ENCODE data around the gene SLC25A34. TPM values are rescaled to one million over a fixed set of nuclear protein-coding genes. Genes with fewer than 3 reads are reported as not detected.

The SLC25A34 gene
- 1 to 10 TPM in 3 of 4 donors, under 1 TPM in 1; 0.98 to 2.6 (median 2.0) TPM for total RNA-seq

DNA sequence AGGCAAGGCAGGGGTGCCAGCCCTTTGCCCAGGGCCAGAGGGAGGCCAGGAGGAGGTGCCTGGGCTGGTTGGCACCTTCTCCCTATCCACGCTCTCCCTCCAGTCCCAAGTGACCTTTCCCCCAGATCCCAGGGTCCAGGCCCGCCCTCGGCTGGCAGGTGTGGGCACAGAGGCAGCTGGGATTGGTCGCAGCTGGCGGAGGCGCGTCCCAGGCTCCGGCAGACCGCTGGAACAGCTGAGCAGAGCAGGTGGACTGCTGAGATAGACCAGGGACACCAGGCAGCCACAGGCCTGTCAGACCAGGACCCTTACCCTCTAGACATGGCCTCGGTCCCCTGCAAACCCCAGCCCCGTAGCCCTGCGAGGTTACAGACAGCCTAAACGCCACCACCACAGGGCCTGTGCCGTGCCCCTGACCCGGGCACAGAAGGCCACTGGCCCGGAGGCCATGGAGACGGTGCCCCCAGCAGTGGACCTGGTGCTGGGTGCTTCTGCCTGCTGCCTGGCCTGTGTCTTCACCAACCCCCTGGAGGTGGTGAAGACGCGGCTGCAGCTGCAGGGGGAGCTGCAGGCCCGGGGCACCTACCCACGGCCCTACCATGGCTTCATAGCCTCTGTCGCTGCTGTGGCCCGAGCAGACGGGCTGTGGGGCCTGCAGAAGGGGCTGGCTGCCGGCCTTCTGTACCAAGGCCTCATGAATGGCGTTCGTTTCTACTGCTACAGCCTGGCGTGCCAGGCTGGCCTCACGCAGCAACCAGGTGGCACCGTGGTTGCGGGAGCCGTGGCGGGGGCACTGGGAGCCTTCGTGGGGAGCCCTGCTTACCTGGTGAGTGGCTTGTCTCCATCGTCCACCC lies at the start of gene SLC25A34:
SLC25A34 (plus strand) TSS at position 221 of the 854 bp plus-strand sequence; CDS start at position 449, 228 bp downstream.
- Histone ChIP-seq H3K36me3 (peaks cover 14 to 21% of the 10 kb centered on the region in 2 donors), H3K4me3 (replicated peaks in 1 of 3) (no peak within 1 kb of the TSS), H3K27ac (peak within 1 kb of the TSS in 2 of 3 donors; percentile 52 to 87), H3K27me3 (no peaks in the 10 kb centered on the region), H3K9me3 (no peaks in the 10 kb centered on the region), H3K4me1 (peaks cover 28 to 64% of the 10 kb centered on the region in 2 donors)
- no peak for TF ChIP-seq CTCF (IDR thresholded peaks at IDR 0.05)
- peak in 1 of 2 donors; percentile 54 for TF ChIP-seq POLR2A (IDR thresholded peaks at IDR 0.05)
- 48 to 64% methylated on average over 4 to 19 of the region's 35 CpGs for WGBS, 2 donors
- intact Hi-C loops (cut with DNase I), result no loop called here
- DNase-seq, result peak; percentile 90 to 91

- no peaks in the 10 kb centered on the region for H3K9me3 ChIP-seq
- H3K4me1 ChIP-seq, result peaks cover 5 to 25% of the 10 kb centered on the region in 2 donors
- no peak for TF ChIP-seq POLR2A (IDR thresholded peaks at IDR 0.05)
- no peak for TF ChIP-seq CTCF (IDR thresholded peaks at IDR 0.05)
- H3K27me3 ChIP-seq, result no peaks in the 10 kb centered on the region
- no peak for DNase-seq
- no peak overlapping the region for H3K4me3 ChIP-seq (replicated peaks in 1 of 3)
- no peak overlapping the region for H3K27ac ChIP-seq
- intact Hi-C loops (cut with DNase I), result no loop called here
- 80 to 83% methylated on average over 2 of the region's 2 CpGs for WGBS, 2 donors
- H3K36me3 ChIP-seq, result no peaks in the 10 kb centered on the region
Observed at GRCh38 chr1:15687446-15687845, 48.6 kb upstream of the SLC25A34 start.

DNA sequence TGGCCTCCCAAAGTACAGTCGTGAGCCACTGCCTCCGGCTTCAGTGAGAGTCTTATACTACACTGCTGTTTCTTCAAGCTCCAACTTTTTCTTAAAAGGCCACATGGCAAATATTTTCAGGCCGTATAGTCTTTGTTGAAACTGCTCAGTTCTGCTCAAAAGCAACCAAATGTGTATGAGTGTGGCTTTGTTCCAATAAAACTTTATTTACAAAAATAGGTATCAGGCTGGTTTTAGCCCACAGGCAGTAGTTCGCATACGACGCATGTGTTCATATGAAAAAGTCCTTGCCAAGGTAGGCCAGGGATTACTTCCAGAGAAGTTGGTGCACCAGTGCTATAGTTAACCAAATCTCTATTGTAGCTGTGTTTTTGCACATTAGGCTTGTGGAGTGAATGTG lies 45.7 kb upstream of the SLC25A34 start:
- H3K27me3 ChIP-seq, result no peaks in the 10 kb centered on the region
- no peak overlapping the region for H3K27ac ChIP-seq
- no peak for DNase-seq
- WGBS, 2 donors, result 94 to 96% methylated on average over 6 of the region's 6 CpGs
- H3K9me3 ChIP-seq, result no peaks in the 10 kb centered on the region
- peaks cover 0 to 18% of the 10 kb centered on the region in 2 donors for H3K4me1 ChIP-seq
- no peaks in the 10 kb centered on the region for H3K36me3 ChIP-seq
- intact Hi-C loops (cut with DNase I), result no loop called here
- no peak for TF ChIP-seq POLR2A (IDR thresholded peaks at IDR 0.05)
- TF ChIP-seq CTCF (IDR thresholded peaks at IDR 0.05), result no peak
- no peak overlapping the region for H3K4me3 ChIP-seq (replicated peaks in 1 of 3)

DNA sequence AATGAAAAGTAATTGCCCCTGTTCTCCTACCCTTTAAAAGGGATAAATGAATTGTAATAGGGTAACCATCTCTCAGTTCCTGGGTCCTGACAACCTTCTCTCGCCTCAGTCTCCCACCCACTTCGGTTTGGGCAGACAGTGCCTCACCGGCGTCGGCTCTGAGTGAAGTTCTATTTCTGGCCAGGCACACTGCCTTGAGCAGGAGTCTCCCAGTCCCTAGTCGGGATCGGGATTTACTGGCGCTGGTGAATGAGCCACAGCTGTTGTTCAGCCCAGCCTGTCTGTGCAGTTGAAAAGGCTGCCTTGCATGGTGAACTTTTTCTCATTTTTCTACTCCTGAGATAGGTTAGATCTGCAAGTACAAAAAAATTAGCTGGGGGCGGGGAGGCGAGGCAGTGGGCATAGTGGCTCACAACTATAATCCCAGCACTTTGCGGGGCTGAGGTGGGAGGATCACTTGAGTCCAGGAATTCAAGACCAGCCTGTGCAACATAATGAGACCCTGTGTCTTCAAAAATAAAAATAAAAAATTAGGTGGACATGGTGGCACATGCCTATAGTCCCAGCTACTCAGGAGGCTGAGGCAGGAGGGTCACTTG lies 44.5 kb upstream of the SLC25A34 start:
- intact Hi-C loops (cut with DNase I), result no loop called here

More for the DNA sequence above, 44.5 kb upstream of the SLC25A34 start:
- DNase-seq, result no peak
- WGBS, 2 donors, result 73 to 90% methylated on average over 11 of the region's 11 CpGs
- no peaks in the 10 kb centered on the region for H3K27me3 ChIP-seq
- H3K4me1 ChIP-seq, result peaks cover 0 to 9% of the 10 kb centered on the region in 2 donors
- no peak overlapping the region for H3K4me3 ChIP-seq (replicated peaks in 1 of 3)
- H3K36me3 ChIP-seq, result no peaks in the 10 kb centered on the region
- TF ChIP-seq POLR2A (IDR thresholded peaks at IDR 0.05) (no peak), CTCF (IDR thresholded peaks at IDR 0.05) (no peak)
- no peaks in the 10 kb centered on the region for H3K9me3 ChIP-seq
- H3K27ac ChIP-seq, result no peak overlapping the region

Measured in thyroid gland (tissue), 4 donors.